Ectodermal cell (in vitro differentiated cells): ENCODE measurements around the gene ANKMY2.
"Not testable (repeated sequence)": the region's sequence is repeated elsewhere in the genome, so short reads cannot be mapped to it uniquely, and the experiment has no call there.

ENCODE experiments used
- H3K27ac ChIP-seq: 2 replicates; pipeline ENCODE4 v1.7.0; 2013; ENCODE audit warnings: mild to moderate bottlenecking, low read depth, low read length; ENCODE audit not compliant: insufficient read depth, poor library complexity, severe bottlenecking
- H3K27me3 ChIP-seq: 2 replicates; pipeline ENCODE4 v1.7.0; 2013; ENCODE audit warnings: mild to moderate bottlenecking, low read length; ENCODE audit not compliant: insufficient read depth, control insufficient read depth, poor library complexity, severe bottlenecking
- H3K36me3 ChIP-seq: one replicate; pipeline ENCODE4 v1.7.0; 2013; ENCODE audit warnings: low read length; ENCODE audit not compliant: control insufficient read depth, insufficient read depth
- H3K4me1 ChIP-seq: one replicate; pipeline ENCODE4 v1.7.0; 2013; ENCODE audit warnings: low read length; ENCODE audit not compliant: control insufficient read depth, insufficient read depth
- H3K4me3 ChIP-seq: 2 replicates; pipeline ENCODE4 v1.7.0; 2013; ENCODE audit warnings: low read depth, low read length, control low read depth; ENCODE audit not compliant: insufficient read depth
- H3K9me3 ChIP-seq: 2 replicates; pipeline ENCODE4 v1.7.0; 2013; ENCODE audit warnings: mild to moderate bottlenecking, low read length, moderate library complexity; ENCODE audit not compliant: control insufficient read depth
- WGBS, 2 experiments: methylation state at CpG; one replicate each; pipeline ENCODE4 v1.1.7; 2013; ENCODE audit warnings: missing lambda C conversion rate in 2 of 2; 5-methylcytosine and 5-hydroxymethylcytosine counted together

Gene ANKMY2

GRCh38 chr7:16659854-16660497 lies 14.4 kb upstream of the ANKMY2 start:
- H3K9me3 ChIP-seq, H3K27ac ChIP-seq, H3K4me3 ChIP-seq, H3K4me1 ChIP-seq, H3K36me3 ChIP-seq, H3K27me3 ChIP-seq: not testable (repeated sequence)
- 81 to 82% methylated on average over 8 of the region's 8 CpGs for WGBS, 2 experiments

GRCh38 chr7:16657656-16658279 lies 12.2 kb upstream of the ANKMY2 start:
- Histone ChIP-seq H3K4me3 (no peak overlapping the region), H3K27me3 (no peaks in the 10 kb centered on the region), H3K9me3 (no peaks in the 10 kb centered on the region), H3K4me1 (peaks cover 6% of the 10 kb centered on the region), H3K27ac (peak overlapping the region; percentile 67), H3K36me3 (no peaks in the 10 kb centered on the region)
- WGBS, 2 experiments, result 67 to 70% methylated on average over 4 of the region's 4 CpGs

GRCh38 chr7:16656141-16656540 lies 10.6 kb upstream of the ANKMY2 start:
- no peaks in the 10 kb centered on the region for H3K9me3 ChIP-seq
- H3K27me3 ChIP-seq, result no peaks in the 10 kb centered on the region
- H3K27ac ChIP-seq, result no peak overlapping the region
- no peak overlapping the region for H3K4me3 ChIP-seq
- WGBS, 2 experiments, result 100% methylated on average over 1 of the region's 1 CpG
- peaks cover 6% of the 10 kb centered on the region for H3K4me1 ChIP-seq
- H3K36me3 ChIP-seq, result no peaks in the 10 kb centered on the region

- no peak overlapping the region for H3K4me3 ChIP-seq
- no peak overlapping the region for H3K27ac ChIP-seq
- no peaks in the 10 kb centered on the region for H3K9me3 ChIP-seq
- peaks cover 6% of the 10 kb centered on the region for H3K4me1 ChIP-seq
- no peaks in the 10 kb centered on the region for H3K36me3 ChIP-seq
- no peaks in the 10 kb centered on the region for H3K27me3 ChIP-seq
Observed at GRCh38 chr7:16655394-16655793, 9.8 kb upstream of the ANKMY2 start.

- 90 to 96% methylated on average over 2 of the region's 2 CpGs for WGBS, 2 experiments
- H3K4me1 ChIP-seq, result peaks cover 13% of the 10 kb centered on the region
- no peaks in the 10 kb centered on the region for H3K27me3 ChIP-seq
- H3K27ac ChIP-seq, result no peak overlapping the region
- H3K36me3 ChIP-seq, result no peaks in the 10 kb centered on the region
- H3K9me3 ChIP-seq, result no peaks in the 10 kb centered on the region
- H3K4me3 ChIP-seq, result no peak overlapping the region
Observed at GRCh38 chr7:16652888-16653287, 7.3 kb upstream of the ANKMY2 start.

- H3K4me1 ChIP-seq, result peaks cover 15% of the 10 kb centered on the region
- no peaks in the 10 kb centered on the region for H3K36me3 ChIP-seq
- H3K4me3 ChIP-seq, result no peak overlapping the region
- WGBS, 2 experiments, result 95 to 96% methylated on average over 7 of the region's 7 CpGs
- no peak overlapping the region for H3K27ac ChIP-seq
- H3K9me3 ChIP-seq, result no peaks in the 10 kb centered on the region
- H3K27me3 ChIP-seq, result no peaks in the 10 kb centered on the region
Observed at GRCh38 chr7:16652240-16652583, 6.7 kb upstream of the ANKMY2 start.

- no peak overlapping the region for H3K27ac ChIP-seq
- no peaks in the 10 kb centered on the region for H3K9me3 ChIP-seq
- 90 to 92% methylated on average over 6 to 7 of the region's 9 CpGs for whole genome bisulfite sequencing, 2 experiments
- H3K27me3 ChIP-seq, result no peaks in the 10 kb centered on the region
- no peaks in the 10 kb centered on the region for H3K36me3 ChIP-seq
- H3K4me3 ChIP-seq, result no peak overlapping the region
- H3K4me1 ChIP-seq, result peaks cover 15% of the 10 kb centered on the region
Observed at GRCh38 chr7:16651396-16652239, 6.1 kb upstream of the ANKMY2 start.

GRCh38 chr7:16650266-16650665 lies 4.7 kb upstream of the ANKMY2 start:
- 89 to 95% methylated on average over 2 of the region's 2 CpGs for WGBS, 2 experiments
- Histone ChIP-seq H3K4me3 (no peak overlapping the region), H3K4me1 (peaks cover 15% of the 10 kb centered on the region)

GRCh38 chr7:16649196-16649595 lies 3.6 kb upstream of the ANKMY2 start:
- Histone ChIP-seq H3K4me1 (peaks cover 19% of the 10 kb centered on the region), H3K27me3 (peaks cover 3% of the 10 kb centered on the region), H3K4me3 (no peak overlapping the region), H3K9me3 (no peaks in the 10 kb centered on the region), H3K36me3 (no peaks in the 10 kb centered on the region), H3K27ac (no peak overlapping the region)
- WGBS, 2 experiments, result 100% methylated on average over 1 of the region's 1 CpG

More at GRCh38 chr7:16650266-16650665, 4.7 kb upstream of the ANKMY2 start:
- Histone ChIP-seq H3K36me3 (no peaks in the 10 kb centered on the region), H3K27ac (no peak overlapping the region), H3K9me3 (no peaks in the 10 kb centered on the region), H3K27me3 (no peaks in the 10 kb centered on the region)

- no peak overlapping the region for H3K4me3 ChIP-seq
Observed at GRCh38 chr7:16648551-16648950, 3.0 kb upstream of the ANKMY2 start.

More at GRCh38 chr7:16648551-16648950, 3.0 kb upstream of the ANKMY2 start:
- H3K9me3 ChIP-seq, result no peaks in the 10 kb centered on the region
- peaks cover 8% of the 10 kb centered on the region for H3K27me3 ChIP-seq
- peaks cover 25% of the 10 kb centered on the region for H3K4me1 ChIP-seq
- WGBS, 2 experiments, result 15 to 20% methylated on average over 1 of the region's 1 CpG
- no peak overlapping the region for H3K27ac ChIP-seq
- no peaks in the 10 kb centered on the region for H3K36me3 ChIP-seq
